Activated effector memory CD4-positive, alpha-beta T cell treated with anti-CD3 and anti-CD28 coated beads, Interleukin-2, amount 50 U/mL, for 16 hours (primary cell): ENCODE results near the gene INPP4A.

Experiments
- DNase-seq: peaks from one replicate; pipeline ENCODE4 v3.0.0-alpha.2; 2020

The INPP4A gene

DNA sequence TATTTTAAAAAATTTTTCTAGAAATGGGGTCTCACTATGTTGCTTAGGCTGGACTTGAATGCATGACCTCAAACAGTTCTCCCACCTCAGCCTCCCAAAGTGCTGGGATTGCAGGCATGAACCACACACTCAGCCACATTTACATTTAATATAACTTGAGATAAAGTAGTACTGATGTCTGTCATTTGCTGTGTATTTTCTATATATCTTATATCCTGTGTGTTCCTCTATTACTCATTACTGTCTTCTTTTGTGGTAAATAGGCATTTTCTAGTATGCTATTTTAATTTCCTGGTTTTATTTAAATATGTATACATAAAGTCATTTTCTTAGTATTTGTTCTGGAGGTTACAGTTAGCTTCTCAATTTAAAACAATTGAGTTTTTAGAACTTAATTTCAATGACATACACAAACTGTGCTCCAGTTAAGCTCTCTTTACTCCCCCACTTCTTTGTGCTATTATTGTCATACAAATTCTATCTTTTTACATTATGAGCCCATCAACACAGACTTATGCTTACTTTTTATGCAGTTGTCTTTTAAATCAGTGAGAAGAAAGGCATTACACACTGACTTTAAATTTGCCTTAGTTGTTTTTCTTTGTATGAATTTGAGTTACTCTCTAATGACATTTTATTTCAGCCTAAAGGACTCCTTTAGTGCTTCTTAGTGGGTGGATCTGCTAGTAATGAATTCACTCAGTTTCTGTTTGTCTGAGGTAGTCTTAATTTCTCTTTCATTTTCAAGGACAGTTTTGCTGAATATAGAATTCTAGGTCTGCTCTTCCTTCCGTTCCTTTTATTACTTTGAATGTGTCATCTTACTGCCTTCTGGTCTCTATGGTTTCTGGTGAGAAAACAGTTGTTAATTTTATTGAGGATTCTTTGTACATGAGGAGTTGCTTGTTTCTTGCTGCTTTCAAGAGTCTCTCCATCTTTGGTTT, 6.2 kb upstream of the INPP4A start:
- DNase-seq: no peak

DNA sequence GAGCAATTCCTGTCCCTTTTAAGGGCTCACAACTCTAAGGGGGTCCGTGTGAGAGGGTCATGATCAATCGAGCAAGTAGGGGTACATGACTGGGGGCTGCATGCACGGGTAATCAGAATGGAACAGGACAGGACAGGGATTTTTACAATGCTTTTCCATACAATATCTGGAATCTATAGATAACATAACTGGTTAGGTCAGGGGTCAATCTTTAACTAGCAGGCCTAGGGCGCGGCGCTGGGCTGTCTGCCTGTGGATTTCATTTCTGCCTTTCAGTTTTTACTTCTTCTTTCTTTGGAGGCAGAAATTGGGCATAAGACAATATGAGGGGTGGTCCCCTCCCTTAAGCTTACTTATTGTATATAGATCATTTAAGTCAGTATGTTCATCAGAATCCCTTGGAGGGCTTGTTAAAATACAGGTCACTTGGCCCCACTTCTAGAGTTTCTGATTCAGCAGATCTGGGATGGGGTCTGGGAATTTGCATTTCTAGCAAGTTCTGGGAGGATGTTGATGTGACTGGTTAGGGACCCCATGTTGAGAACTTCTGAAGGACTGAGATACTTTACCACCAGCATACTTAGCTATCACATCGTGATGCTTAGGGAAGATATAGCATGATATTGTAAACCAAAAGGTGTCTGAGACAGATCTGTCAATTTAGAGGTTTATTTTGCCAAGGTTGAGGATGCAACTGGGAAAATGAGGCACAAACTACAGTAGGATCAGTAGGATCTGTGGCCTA, 2.8 kb upstream of the INPP4A start:
- DNase-seq: no peak

GRCh38 chr2:98442488-98442887, 2.2 kb upstream of the INPP4A start:
- no peak for DNase-seq

GRCh38 chr2:98445177-98445682, 572 bp downstream of the INPP4A start:
- DNase-seq: no peak

- DNase-seq: no peak
Observed at GRCh38 chr2:98445683-98446581, 1.3 kb downstream of the INPP4A start.

GRCh38 chr2:98446850-98447249, 2.2 kb downstream of the INPP4A start:
- no peak for DNase-seq

DNA sequence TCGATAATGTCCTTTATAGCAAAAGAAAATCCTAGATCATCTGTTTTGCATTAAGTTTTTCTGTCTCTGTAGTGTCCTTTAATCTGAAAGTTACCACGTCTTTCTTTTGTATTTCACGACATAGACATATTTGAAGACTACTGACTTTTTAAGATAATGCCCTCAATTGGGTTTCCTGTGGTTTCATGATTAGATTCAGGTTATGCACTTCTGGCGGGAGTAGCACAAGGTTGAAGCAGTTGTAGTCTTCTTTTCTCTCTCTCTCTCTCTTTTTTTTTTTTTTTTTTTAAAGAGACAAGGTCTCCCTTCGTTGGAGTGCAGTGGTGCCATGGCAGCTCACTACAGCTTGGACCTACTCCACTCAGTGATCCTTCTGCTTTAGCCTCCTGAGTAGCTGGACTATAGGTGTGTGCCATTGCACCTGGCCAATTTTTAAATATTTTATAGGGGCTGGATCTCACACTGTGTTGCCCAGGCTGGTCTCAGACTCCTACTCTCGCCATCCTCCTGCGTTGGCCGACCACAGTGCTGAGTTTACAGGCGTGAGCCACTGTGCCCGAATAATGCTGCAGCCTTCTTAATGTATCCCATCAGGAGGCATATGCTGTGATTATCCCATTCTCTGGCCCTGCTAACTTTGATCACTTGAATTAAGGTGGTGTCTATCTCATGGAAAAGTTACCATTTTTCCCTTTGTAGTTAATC, 3.9 kb downstream of the INPP4A start:
- no peak for DNase-seq

DNA sequence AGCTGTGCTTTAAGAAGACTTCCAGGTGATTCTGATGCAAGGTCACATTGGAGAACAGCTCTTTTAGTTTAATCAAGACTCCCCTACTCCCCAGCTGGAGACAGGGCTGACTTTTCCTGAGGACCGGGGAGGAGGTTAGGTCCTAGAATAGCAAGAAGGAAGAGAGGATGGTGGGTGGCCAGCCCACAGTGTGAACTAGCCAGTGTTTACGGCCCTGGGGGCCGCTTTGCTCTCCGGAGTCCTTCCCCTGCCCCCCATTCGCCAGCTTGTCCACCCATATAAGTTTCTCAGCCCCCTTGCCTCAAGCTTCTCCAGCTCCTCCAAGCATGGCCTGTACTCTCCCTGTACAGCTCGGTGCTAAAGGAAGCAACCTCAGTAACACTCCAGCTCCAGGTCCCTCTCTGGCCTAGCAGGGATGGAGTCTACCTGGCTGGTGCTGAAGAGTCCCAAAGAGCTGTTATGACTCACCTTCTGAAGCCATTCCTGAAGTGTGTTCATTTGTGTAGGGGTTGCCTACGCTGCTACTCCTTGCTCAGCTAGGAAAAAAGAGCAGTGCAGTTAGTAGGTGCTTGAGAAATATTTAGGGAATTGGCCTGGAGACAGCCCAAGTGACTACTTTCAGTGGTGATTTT, 7.9 kb downstream of the INPP4A start:
- DNase-seq: no peak

GRCh38 chr2:98453083-98453482, 8.4 kb downstream of the INPP4A start:
- DNase-seq: no peak

DNA sequence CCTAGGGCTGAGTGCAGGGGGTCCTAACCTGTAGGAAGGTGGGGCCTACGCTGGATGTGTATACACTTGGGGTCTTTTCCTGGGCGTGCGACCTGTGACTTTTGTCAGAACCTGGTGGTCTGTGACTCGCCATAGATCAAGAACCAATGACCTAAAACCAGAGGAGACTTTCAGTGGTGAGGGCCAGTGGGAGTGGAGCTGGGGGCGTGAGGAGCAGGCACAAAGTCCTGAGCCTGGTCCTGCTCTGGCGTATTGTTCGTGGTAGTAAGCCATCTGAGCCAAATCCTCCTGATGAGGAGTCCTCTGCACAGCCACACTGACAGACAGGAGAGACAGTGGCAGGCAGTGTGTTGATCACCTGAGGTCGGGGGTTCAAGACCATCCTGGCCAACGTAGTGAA, 8.9 kb downstream of the INPP4A start:
- DNase-seq: no peak

DNA sequence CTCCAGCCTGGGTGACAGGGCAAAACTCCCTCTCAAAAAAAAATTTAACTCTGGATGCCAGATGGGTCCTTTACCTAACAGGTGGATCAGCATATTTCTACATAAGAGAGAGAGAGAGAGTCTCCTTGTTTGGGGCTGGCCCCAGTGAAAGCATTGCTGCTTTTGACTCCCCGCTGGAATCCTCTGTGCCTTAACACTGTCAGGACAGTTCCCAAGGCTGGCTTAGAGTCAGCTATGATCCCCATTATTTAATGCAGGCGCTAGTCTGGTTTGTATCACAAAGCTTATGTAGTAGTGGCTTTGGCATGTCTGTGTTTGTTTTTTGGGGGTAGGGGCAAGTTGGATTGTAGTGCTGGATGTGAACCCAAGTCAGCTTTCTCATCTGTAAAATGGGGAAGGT, 9.4 kb downstream of the INPP4A start:
- no peak for DNase-seq

GRCh38 chr2:98454500-98455235, 10.0 kb downstream of the INPP4A start:
- DNase-seq: no peak

- DNase-seq: no peak
Observed at GRCh38 chr2:98455494-98455976, 10.9 kb downstream of the INPP4A start.

DNA sequence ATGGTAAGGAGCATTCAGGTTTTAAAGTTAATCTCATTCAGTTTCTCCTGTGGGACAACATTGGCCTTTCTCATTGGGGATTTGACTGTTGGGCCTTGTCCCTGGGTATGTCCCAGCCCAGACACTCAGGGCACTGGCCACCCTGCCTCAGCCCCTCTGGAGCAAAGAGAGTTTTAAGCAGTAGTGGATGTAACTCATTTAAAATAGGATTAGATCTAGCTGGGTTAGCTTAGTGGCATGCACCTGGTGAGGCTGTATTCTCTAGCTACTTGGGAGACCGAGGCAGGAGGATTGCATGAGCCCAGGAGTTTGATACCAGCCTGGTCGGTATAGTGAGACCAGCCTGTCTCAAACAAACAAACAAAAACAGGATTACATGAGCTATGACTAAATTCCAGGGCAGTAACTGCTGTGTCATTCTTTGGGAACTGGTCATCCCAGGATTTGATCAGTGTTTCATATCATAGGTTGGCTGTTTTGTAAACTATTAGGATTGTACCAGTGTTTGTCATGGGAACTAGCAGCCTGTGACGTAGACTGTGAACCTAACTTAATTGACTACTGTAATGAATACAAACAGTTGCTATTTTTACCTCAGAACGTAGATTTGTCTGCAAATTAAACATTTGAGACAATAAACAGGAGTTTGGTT, 12.5 kb downstream of the INPP4A start:
- no peak for DNase-seq

GRCh38 chr2:98458207-98458606, 13.5 kb downstream of the INPP4A start:
- DNase-seq: no peak

- DNase-seq: no peak
Observed at GRCh38 chr2:98458667-98459380, 14.2 kb downstream of the INPP4A start.

DNA sequence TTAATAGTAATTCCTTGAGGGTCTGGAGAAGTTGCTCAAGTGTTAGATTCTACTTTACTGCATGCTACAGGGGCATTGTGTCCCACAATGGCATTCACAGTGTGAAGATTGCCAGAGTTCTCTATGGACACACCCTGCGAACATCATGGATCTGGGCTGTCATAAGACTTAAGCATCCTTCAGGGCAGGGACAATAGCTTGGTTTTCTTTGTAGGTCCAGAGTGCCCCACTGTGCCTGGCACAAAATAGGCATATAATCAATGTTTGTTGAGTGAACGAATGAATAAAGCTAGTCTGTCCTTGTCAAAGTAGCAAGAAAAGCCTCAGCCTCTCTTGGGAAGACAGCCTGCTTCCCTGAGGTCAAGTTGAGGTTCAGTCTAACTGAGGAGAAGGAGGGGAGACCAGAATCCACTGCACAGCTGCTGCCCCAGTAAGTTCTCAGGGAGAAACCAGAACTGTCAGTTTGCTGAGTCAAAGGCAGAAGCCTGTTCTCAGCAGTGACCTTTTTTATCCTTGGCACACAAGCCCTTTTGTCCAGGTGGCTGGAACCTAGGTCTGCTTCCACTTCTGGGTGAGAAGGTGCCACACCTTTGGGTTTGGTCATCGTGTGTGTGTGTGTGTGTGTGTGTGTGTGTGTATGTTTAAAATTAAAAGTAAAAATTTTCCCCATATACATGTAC, 15.0 kb downstream of the INPP4A start:
- no peak for DNase-seq

- DNase-seq: peak; percentile 89
Observed at GRCh38 chr2:98460573-98461497, 16.2 kb downstream of the INPP4A start.
